Kidney tubule cell (primary cell): Measurements from ENCODE around the gene SCGB1C2.
"Not testable (repeated sequence)": the region's sequence is repeated elsewhere in the genome, so short reads cannot be mapped to it uniquely, and the experiment has no call there.

Experiments used
- DNase-seq: peaks from one replicate; pipeline ENCODE4 v3.0.0-alpha.2; 2018; ENCODE audit warnings: low spot score

The SCGB1C2 gene

GRCh38 chr17:149231-149630 lies 11.9 kb downstream of the SCGB1C2 start:
- DNase-seq, result no peak

GRCh38 chr17:149897-150584 lies 12.7 kb downstream of the SCGB1C2 start:
- no peak for DNase-seq

- no peak for DNase-seq
These were observed 13.6 kb downstream of the SCGB1C2 start for GRCh38 chr17:151004-151403.

GRCh38 chr17:151886-152859 lies 14.8 kb downstream of the SCGB1C2 start:
- DNase-seq, result peak; percentile 42

- no peak for DNase-seq
These were observed 15.6 kb downstream of the SCGB1C2 start for GRCh38 chr17:152860-153420.

GRCh38 chr17:153851-154250 lies 16.5 kb downstream of the SCGB1C2 start:
- DNase-seq, result no peak

- DNase-seq, result no peak
These were observed 18.2 kb downstream of the SCGB1C2 start for GRCh38 chr17:155576-155975.

GRCh38 chr17:156094-156621 lies 18.8 kb downstream of the SCGB1C2 start:
- no peak for DNase-seq

- no peak for DNase-seq
These were observed 19.6 kb downstream of the SCGB1C2 start for GRCh38 chr17:156946-157345.

GRCh38 chr17:157901-158300 lies 20.5 kb downstream of the SCGB1C2 start:
- DNase-seq, result no peak

- no peak for DNase-seq
These were observed 21.0 kb downstream of the SCGB1C2 start for GRCh38 chr17:158379-158778.

GRCh38 chr17:159609-160008 lies 22.2 kb downstream of the SCGB1C2 start:
- no peak for DNase-seq

- no peak for DNase-seq
These were observed 23.0 kb downstream of the SCGB1C2 start for GRCh38 chr17:160336-160735.

GRCh38 chr17:161481-161880 lies 24.1 kb downstream of the SCGB1C2 start:
- DNase-seq, result no peak

- no peak for DNase-seq
These were observed 25.3 kb downstream of the SCGB1C2 start for GRCh38 chr17:162689-163088.

- DNase-seq, result peak; percentile 62
These were observed 26.2 kb downstream of the SCGB1C2 start for GRCh38 chr17:163514-164098.

GRCh38 chr17:164303-165235 lies 27.2 kb downstream of the SCGB1C2 start:
- DNase-seq, result peak; percentile 48

- DNase-seq, result no peak
These were observed 28.6 kb downstream of the SCGB1C2 start for GRCh38 chr17:165939-166338.

GRCh38 chr17:168614-169013 lies 31.2 kb downstream of the SCGB1C2 start:
- not testable (repeated sequence) for DNase-seq

GRCh38 chr17:170130-170670 lies 32.8 kb downstream of the SCGB1C2 start:
- no peak for DNase-seq

GRCh38 chr17:171871-172270 lies 34.5 kb downstream of the SCGB1C2 start:
- no peak for DNase-seq
